HepG2 (cell line): ENCODE measurements around the gene CHST4. TPM values are rescaled to one million over a fixed set of nuclear protein-coding genes. Genes with fewer than 3 reads are reported as not detected.

Experiments used
- ATAC-seq: fragments of 200-7000 bp; cut with Tn5 transposase; 3 replicates; pipeline ENCODE4 v1.9.1; 2020; ENCODE audit warnings: mild to moderate bottlenecking, moderate library complexity
- BruUV-seq: library from RNA; stranded (reverse); fragments of 400-500 nt; replicated peaks from 2 replicates; lab custom pipeline; 2021; lab: Mats Ljungman, UMichigan
- CTCF ChIA-PET: fragments of 300-600 bp; formaldehyde crosslinking; extraction: SDS; loops from one replicate; lab custom pipeline; 2021; ENCODE audit warnings: low total read pairs, inconsistent platforms, low intra/inter-chr PET ratio; lab: Yijun Ruan, JAX
- POLR2A ChIA-PET: fragments of 350-600 bp; sonication (Branson Sonifier 250); formaldehyde crosslinking; loops from one replicate; lab custom pipeline; 2020; ENCODE audit warnings: antibody characterized with exemption, inconsistent platforms; lab: Yijun Ruan, JAX
- DNase-seq: peaks from one replicate; pipeline ENCODE4 v3.0.0-alpha.2; 2015; ENCODE audit warnings: low spot score
- FAIRE-seq: peaks from 3 replicates; lab custom pipeline; 2011; peaks lifted over from hg19 to GRCh38; lab: Jason Lieb, UNC
- H2AFZ ChIP-seq: one replicate; pipeline ENCODE4 v1.6.1; 2011; ENCODE audit warnings: low read length, inconsistent platforms
- H3K27ac ChIP-seq: fragments of 300-600 bp; 3 replicates; pipeline ENCODE4 v1.8.0; 2011; ENCODE audit warnings: mixed run types, mild to moderate bottlenecking, mixed read lengths, low read length, inconsistent platforms; ENCODE audit not compliant: insufficient read depth; ENCODE audit errors: extremely low read length
- H3K27me3 ChIP-seq, 2 experiments: fragments of 200-600 bp in 1 of 2; 2 replicates in 1 of 2; 3 replicates in 1 of 2; pipeline versions ENCODE4 v1.6.0 to v1.8.0; 2011; ENCODE audit warnings: low read length in 2 of 2, mild to moderate bottlenecking in 2 of 2, moderate library complexity in 2 of 2, inconsistent platforms in 1 of 2; ENCODE audit not compliant: insufficient read depth in 2 of 2, control insufficient read depth in 1 of 2
- H3K36me3 ChIP-seq, 2 experiments: fragments of 200-600 bp in 1 of 2; replicated peaks in 1 of 2; 2 replicates in 1 of 2; 3 replicates in 1 of 2; pipeline versions ENCODE4 v1.5.1 to v1.8.0; 2011; ENCODE audit warnings: low read length in 2 of 2, inconsistent platforms in 1 of 2; ENCODE audit not compliant: insufficient read depth in 2 of 2, control insufficient read depth in 1 of 2
- H3K4me1 ChIP-seq: 2 replicates; pipeline ENCODE4 v1.5.1; 2012; ENCODE audit warnings: low read length, inconsistent platforms; ENCODE audit not compliant: insufficient read depth
- H3K4me2 ChIP-seq: 2 replicates; pipeline ENCODE4 v1.6.0; 2011; ENCODE audit warnings: low read depth, low read length, inconsistent platforms
- H3K4me3 ChIP-seq, 3 experiments: fragments of 200-600 bp in 1 of 3; sonication (generic), shearing (Covaris generic) in 1 of 3; replicated peaks in 1 of 3; 2 replicates each; pipeline ENCODE4 v1.5.1; 2011 to 2016; ENCODE audit warnings: low read length in 3 of 3, inconsistent platforms in 2 of 3, low read depth in 2 of 3, mild to moderate bottlenecking in 2 of 3, control low read depth in 1 of 3, mixed read lengths in 1 of 3; ENCODE audit not compliant: insufficient read depth in 1 of 3
- H3K79me2 ChIP-seq: one replicate; pipeline ENCODE4 v1.6.1; 2011; ENCODE audit warnings: low read length, inconsistent platforms; ENCODE audit not compliant: insufficient read depth
- H3K9ac ChIP-seq: 2 replicates; pipeline ENCODE4 v1.6.0; 2011; ENCODE audit warnings: mild to moderate bottlenecking, low read depth, low read length, inconsistent platforms; ENCODE audit not compliant: insufficient read depth
- H3K9me3 ChIP-seq: 2 replicates; pipeline ENCODE4 v1.5.1; 2012; ENCODE audit warnings: mild to moderate bottlenecking, low read length
- H4K20me1 ChIP-seq: 2 replicates; pipeline ENCODE4 v1.6.0; 2011; ENCODE audit warnings: inconsistent platforms, mild to moderate bottlenecking, low read length, moderate library complexity; ENCODE audit not compliant: insufficient read depth
- KDM2A ChIP-seq: sonication (generic); formaldehyde crosslinking; IDR thresholded peaks from 2 replicates; pipeline ENCODE4 v1.4.0; 2020; ENCODE audit warnings: low read depth, missing genetic modification reagents, borderline replicate concordance
- KDM6A ChIP-seq: IDR thresholded peaks from 2 replicates; pipeline ENCODE4 v1.6.1; 2016; ENCODE audit warnings: low read depth
- NFKB2 ChIP-seq: sonication (generic); formaldehyde crosslinking; IDR thresholded peaks from 2 replicates; pipeline ENCODE4 v1.4.0; 2020; ENCODE audit warnings: missing genetic modification reagents, borderline replicate concordance
- ZBTB38 ChIP-seq: sonication (generic); formaldehyde crosslinking; IDR thresholded peaks from 2 replicates; pipeline ENCODE4 v1.5.1; 2020; ENCODE audit warnings: mild to moderate bottlenecking, missing genetic modification reagents
- ZNF160 ChIP-seq: sonication (generic); formaldehyde crosslinking; IDR thresholded peaks from 2 replicates; pipeline ENCODE4 v1.8.0; 2022; ENCODE audit warnings: mild to moderate bottlenecking, inconsistent platforms, missing genetic modification reagents
- ZNF225 ChIP-seq: sonication (generic); formaldehyde crosslinking; IDR thresholded peaks from 2 replicates; pipeline ENCODE4 v1.4.0; 2020; ENCODE audit warnings: mild to moderate bottlenecking, missing genetic modification reagents
- ZNF337 ChIP-seq: sonication (generic); formaldehyde crosslinking; IDR thresholded peaks from 2 replicates; pipeline ENCODE4 v1.5.1; 2020; ENCODE audit warnings: missing genetic modification reagents, low read depth, mild to moderate bottlenecking, borderline replicate concordance
- ZNF841 ChIP-seq: sonication (generic); formaldehyde crosslinking; IDR thresholded peaks from 2 replicates; pipeline ENCODE4 v1.8.1; 2023; ENCODE audit warnings: missing genetic modification reagents, borderline replicate concordance
- ZNF883 ChIP-seq: sonication (generic); formaldehyde crosslinking; IDR thresholded peaks from 2 replicates; pipeline ENCODE4 v1.5.1; 2020; ENCODE audit warnings: mild to moderate bottlenecking, missing genetic modification reagents; ENCODE audit errors: not compliant biosample characterization
- WGBS: methylation state at CpG from one replicate; pipeline ENCODE4 v1.1.6; 2017; ENCODE audit warnings: low lambda C conversion rate; 5-methylcytosine and 5-hydroxymethylcytosine counted together
- in situ Hi-C: cut with HindIII; loops from 2 replicates; pipeline ENCODE4 v1.10.0; 2017; ENCODE audit warnings: low pct_unique_long_range_greater_than_20kb; ENCODE audit not compliant: extremely low pct_ligation_motif_present
- intact Hi-C: fragments of 100-400 bp; cut with micrococcal nuclease; formaldehyde crosslinking; loops from one replicate; pipeline ENCODE4 v1.10.0; 2022; ENCODE audit not compliant: unreplicated experiment
- polyA plus RNA-seq, 8 experiments: library from polyadenylated mRNA; depleted of rRNA in 3 of 8; stranded (reverse) in 7 of 8; unstranded in 1 of 8; fragments of >200 nt; fragmentation: Illumina TruSeq in 4 of 8; extraction: Trizol in 4 of 8; gene quantifications; 2 replicates each; pipeline versions ENCODE4 v1.2.1 to v1.2.3, GENCODE V29; 2011 to 2016; ENCODE audit warnings: low read depth in 4 of 8, missing spikeins in 1 of 8, mixed read lengths in 1 of 8; ENCODE audit not compliant: insufficient read depth in 1 of 8
- total RNA-seq, 5 experiments: library from RNA; depleted of rRNA; stranded (reverse); fragments of >200 nt; fragmentation: Illumina TruSeq; extraction: Trizol; gene quantifications; 2 replicates each; pipeline ENCODE4 v1.2.3, GENCODE V29; 2016; ENCODE audit warnings: low read depth in 1 of 5
- TF ChIP-seq, protein P1 (sequence below): sonication (generic); formaldehyde crosslinking; conservative IDR thresholded peaks from 2 replicates; pipeline ENCODE4 v1.8.0; 2022; ENCODE audit warnings: mild to moderate bottlenecking, moderate library complexity, missing genetic modification reagents
- TF ChIP-seq, protein P2 (sequence below): sonication (generic); formaldehyde crosslinking; IDR thresholded peaks from 2 replicates; pipeline ENCODE4 v1.4.0; 2020; ENCODE audit warnings: missing genetic modification reagents, mild to moderate bottlenecking, borderline replicate concordance

The CHST4 gene
- total and polyA plus RNA-seq, 2 of the 13 experiments (the other 11 are each of a cell fraction or from before 2014, with no cell fraction given), result not detected

DNA sequence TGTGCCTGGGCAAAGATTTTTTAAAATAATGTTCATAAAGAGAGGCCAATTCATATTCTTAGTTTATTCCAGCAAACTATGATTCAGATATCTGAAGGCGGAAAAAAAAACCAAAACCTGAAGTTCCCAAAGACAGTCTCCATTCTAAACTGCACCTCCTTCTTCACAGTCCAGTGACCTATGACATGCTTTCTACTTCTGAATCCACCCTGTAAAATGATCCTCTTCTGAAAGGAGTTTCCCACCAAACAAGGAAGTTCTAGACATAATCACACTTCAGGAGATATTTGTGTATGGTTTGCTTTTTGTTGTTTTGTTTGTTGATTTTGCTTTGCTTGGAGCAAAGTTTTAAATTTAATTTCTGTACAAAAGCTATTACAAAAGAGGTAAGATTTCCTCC, 12.9 kb upstream of the CHST4 start:
- no peak overlapping the region for H3K4me3 ChIP-seq
- CTCF ChIA-PET, result no interaction called here
- peaks cover 1 to 18% of the 10 kb centered on the region in 2 experiments; a peak in 2 of 5 replicates for H3K27me3 ChIP-seq
- no peak overlapping the region for H3K27ac ChIP-seq
- H3K4me1 ChIP-seq, result no peaks in the 10 kb centered on the region
- TF ChIP-seq ZNF225 (CRISPR knock-in tag), result no peak
- no peak for TF ChIP-seq ZNF883 (CRISPR knock-in tag)
- no peak for TF ChIP-seq NFKB2
- TF ChIP-seq, protein P1, sequence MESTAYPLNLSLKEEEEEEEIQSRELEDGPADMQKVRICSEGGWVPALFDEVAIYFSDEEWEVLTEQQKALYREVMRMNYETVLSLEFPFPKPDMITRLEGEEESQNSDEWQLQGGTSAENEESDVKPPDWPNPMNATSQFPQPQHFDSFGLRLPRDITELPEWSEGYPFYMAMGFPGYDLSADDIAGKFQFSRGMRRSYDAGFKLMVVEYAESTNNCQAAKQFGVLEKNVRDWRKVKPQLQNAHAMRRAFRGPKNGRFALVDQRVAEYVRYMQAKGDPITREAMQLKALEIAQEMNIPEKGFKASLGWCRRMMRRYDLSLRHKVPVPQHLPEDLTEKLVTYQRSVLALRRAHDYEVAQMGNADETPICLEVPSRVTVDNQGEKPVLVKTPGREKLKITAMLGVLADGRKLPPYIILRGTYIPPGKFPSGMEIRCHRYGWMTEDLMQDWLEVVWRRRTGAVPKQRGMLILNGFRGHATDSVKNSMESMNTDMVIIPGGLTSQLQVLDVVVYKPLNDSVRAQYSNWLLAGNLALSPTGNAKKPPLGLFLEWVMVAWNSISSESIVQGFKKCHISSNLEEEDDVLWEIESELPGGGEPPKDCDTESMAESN (CRISPR knock-in tag), result no peak
- TF ChIP-seq KDM6A, result no peak
- TF ChIP-seq ZNF337, result no peak
- TF ChIP-seq, protein P2, sequence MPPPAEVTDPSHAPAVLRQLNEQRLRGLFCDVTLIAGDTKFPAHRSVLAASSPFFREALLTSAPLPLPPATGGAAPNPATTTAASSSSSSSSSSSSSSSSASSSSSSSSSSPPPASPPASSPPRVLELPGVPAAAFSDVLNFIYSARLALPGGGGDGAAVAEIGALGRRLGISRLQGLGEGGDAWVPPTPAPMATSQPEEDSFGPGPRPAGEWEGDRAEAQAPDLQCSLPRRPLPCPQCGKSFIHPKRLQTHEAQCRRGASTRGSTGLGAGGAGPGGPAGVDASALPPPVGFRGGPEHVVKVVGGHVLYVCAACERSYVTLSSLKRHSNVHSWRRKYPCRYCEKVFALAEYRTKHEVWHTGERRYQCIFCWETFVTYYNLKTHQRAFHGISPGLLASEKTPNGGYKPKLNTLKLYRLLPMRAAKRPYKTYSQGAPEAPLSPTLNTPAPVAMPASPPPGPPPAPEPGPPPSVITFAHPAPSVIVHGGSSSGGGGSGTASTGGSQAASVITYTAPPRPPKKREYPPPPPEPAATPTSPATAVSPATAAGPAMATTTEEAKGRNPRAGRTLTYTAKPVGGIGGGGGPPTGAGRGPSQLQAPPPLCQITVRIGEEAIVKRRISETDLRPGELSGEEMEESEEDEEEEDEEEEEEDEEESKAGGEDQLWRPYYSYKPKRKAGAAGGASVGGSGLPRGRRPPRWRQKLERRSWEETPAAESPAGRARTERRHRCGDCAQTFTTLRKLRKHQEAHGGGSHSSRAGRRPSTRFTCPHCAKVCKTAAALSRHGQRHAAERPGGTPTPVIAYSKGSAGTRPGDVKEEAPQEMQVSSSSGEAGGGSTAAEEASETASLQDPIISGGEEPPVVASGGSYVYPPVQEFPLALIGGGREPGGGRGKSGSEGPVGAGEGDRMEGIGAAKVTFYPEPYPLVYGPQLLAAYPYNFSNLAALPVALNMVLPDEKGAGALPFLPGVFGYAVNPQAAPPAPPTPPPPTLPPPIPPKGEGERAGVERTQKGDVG (CRISPR knock-in tag), result no peak
- TF ChIP-seq KDM2A, result no peak
- no peak for TF ChIP-seq ZBTB38 (CRISPR knock-in tag)
- TF ChIP-seq ZNF841 (CRISPR knock-in tag), result no peak
- no peak for TF ChIP-seq ZNF160 (CRISPR knock-in tag)
- TF ChIP-seq, all 625 proteins: peak for 0
- POLR2A ChIA-PET, result no interaction called here
- no peaks in the 10 kb centered on the region for H4K20me1 ChIP-seq
- no peaks in the 10 kb centered on the region for H3K9me3 ChIP-seq
- no peak overlapping the region for H3K4me2 ChIP-seq
- ATAC-seq, result no peak
- H3K79me2 ChIP-seq, result no peaks in the 10 kb centered on the region
- DNase-seq, result no peak
- intact Hi-C loops, result no loop called here
- no peak overlapping the region for H3K9ac ChIP-seq
- in situ Hi-C loops, result no loop called here
- FAIRE-seq, result no peak
- no TSS peak for BruUV-seq
- 0% methylated on average over 1 of the region's 1 CpG for WGBS
- H2AFZ ChIP-seq, result no peak overlapping the region
- H3K36me3 ChIP-seq, result no peaks in the 10 kb centered on the region
